Loucy (cell line): ENCODE results near the gene AKIP1.

ENCODE experiments used
- EZH2phosphoT487 ChIP-seq: fragments of 200-600 bp; IDR thresholded peaks from 2 replicates; pipeline ENCODE4 v1.6.1; 2018; ENCODE audit warnings: antibody characterized with exemption, mild to moderate bottlenecking, moderate library complexity, borderline replicate concordance
- TF ChIP-seq, protein P1 (sequence below): fragments of 200-600 bp; sonication (generic); conservative IDR thresholded peaks from 2 replicates; pipeline ENCODE4 v1.5.1; 2014; ENCODE audit warnings: mild to moderate bottlenecking, antibody characterized with exemption, low read length

DNA sequence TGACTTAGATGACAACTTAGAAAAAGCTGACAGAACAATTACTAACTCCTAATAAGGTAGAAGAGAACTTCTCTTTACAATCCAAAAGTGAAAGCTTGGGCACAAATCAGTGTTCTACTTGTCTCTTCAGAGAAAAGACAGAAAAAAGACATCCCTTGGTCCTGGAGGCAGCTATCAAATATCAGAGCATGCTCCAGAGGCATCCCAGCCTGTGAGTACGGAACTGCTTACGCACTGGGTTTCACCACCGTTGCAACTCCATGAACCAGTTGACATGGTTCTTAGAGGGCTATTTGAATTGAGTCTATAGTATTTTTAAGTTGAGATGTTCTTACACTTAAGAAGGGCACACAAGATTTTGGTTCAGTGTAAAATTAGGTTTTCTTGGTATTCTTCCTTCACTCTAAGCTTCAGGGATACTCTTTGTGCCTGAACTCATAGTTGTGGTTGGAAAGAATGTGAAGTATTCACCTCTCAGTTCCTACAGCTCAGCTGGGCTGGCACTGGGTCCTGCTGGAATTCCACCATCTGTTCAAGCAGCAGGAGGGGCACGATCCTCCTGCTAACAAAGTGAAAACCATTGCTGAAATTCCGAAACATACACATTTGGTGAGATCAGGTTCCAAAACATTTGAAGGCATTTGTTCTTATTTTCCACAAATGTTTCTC, 6.3 kb downstream of the AKIP1 start:
- TF ChIP-seq, protein P1, sequence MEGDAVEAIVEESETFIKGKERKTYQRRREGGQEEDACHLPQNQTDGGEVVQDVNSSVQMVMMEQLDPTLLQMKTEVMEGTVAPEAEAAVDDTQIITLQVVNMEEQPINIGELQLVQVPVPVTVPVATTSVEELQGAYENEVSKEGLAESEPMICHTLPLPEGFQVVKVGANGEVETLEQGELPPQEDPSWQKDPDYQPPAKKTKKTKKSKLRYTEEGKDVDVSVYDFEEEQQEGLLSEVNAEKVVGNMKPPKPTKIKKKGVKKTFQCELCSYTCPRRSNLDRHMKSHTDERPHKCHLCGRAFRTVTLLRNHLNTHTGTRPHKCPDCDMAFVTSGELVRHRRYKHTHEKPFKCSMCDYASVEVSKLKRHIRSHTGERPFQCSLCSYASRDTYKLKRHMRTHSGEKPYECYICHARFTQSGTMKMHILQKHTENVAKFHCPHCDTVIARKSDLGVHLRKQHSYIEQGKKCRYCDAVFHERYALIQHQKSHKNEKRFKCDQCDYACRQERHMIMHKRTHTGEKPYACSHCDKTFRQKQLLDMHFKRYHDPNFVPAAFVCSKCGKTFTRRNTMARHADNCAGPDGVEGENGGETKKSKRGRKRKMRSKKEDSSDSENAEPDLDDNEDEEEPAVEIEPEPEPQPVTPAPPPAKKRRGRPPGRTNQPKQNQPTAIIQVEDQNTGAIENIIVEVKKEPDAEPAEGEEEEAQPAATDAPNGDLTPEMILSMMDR, result no peak
- TF ChIP-seq EZH2phosphoT487, result no peak
